GM18951 (cell line): ENCODE results near the gene PDGFC.
"Not testable (repeated sequence)": the region's sequence is repeated elsewhere in the genome, so short reads cannot be mapped to it uniquely, and the experiment has no call there.

Experiments
- POLR2A ChIP-seq: IDR thresholded peaks from 4 replicates; pipeline ENCODE4 v1.6.1; 2011; ENCODE audit warnings: mild to moderate bottlenecking; ENCODE audit not compliant: insufficient read length, insufficient read depth; ENCODE audit errors: extremely low read depth
- in situ Hi-C: fragments of 300-500 bp; cut with MboI; formaldehyde crosslinking; loops from one replicate; pipeline ENCODE4 v1.12.0; 2022; ENCODE audit warnings: low sequenced_read_pairs, mixed read lengths, inconsistent platforms; ENCODE audit not compliant: unreplicated experiment

The PDGFC gene

GRCh38 chr4:156894234-156894633, 77.4 kb downstream of the PDGFC start:
- in situ Hi-C loops, result no loop called here
- TF ChIP-seq POLR2A, result no peak

GRCh38 chr4:156892805-156893204, 78.8 kb downstream of the PDGFC start:
- no peak for TF ChIP-seq POLR2A

GRCh38 chr4:156889616-156890594, 81.7 kb downstream of the PDGFC start:
- TF ChIP-seq POLR2A, result no peak
- in situ Hi-C loops, result no loop called here

More at GRCh38 chr4:156892805-156893204, 78.8 kb downstream of the PDGFC start:
- in situ Hi-C loops, result no loop called here

GRCh38 chr4:156888762-156889161, 82.8 kb downstream of the PDGFC start:
- in situ Hi-C loops, result no loop called here
- TF ChIP-seq POLR2A, result no peak

GRCh38 chr4:156886481-156886880, 85.1 kb downstream of the PDGFC start:
- in situ Hi-C loops, result no loop called here
- TF ChIP-seq POLR2A, result no peak

- in situ Hi-C loops, result no loop called here
- no peak for TF ChIP-seq POLR2A
Observed at GRCh38 chr4:156885374-156885773, 86.2 kb downstream of the PDGFC start.

- no peak for TF ChIP-seq POLR2A
- in situ Hi-C loops, result no loop called here
Observed at GRCh38 chr4:156884183-156884582, 87.4 kb downstream of the PDGFC start.

GRCh38 chr4:156875704-156876103, 95.9 kb downstream of the PDGFC start:
- TF ChIP-seq POLR2A, result no peak

GRCh38 chr4:156875055-156875454, 96.5 kb downstream of the PDGFC start:
- no peak for TF ChIP-seq POLR2A
- in situ Hi-C loops, result no loop called here

More at GRCh38 chr4:156875704-156876103, 95.9 kb downstream of the PDGFC start:
- in situ Hi-C loops, result no loop called here

- in situ Hi-C loops, result no loop called here
- TF ChIP-seq POLR2A, result no peak
Observed at GRCh38 chr4:156873799-156874198, 97.8 kb downstream of the PDGFC start.

- TF ChIP-seq POLR2A, result no peak
- in situ Hi-C loops, result no loop called here
Observed at GRCh38 chr4:156870861-156871260, 100.7 kb downstream of the PDGFC start.

- no peak for TF ChIP-seq POLR2A
- in situ Hi-C loops, result no loop called here
Observed at GRCh38 chr4:156870131-156870530, 101.5 kb downstream of the PDGFC start.

GRCh38 chr4:156866088-156866487, 105.5 kb downstream of the PDGFC start:
- in situ Hi-C loops, result not testable (repeated sequence)

GRCh38 chr4:156865451-156865850, 106.1 kb downstream of the PDGFC start:
- no peak for TF ChIP-seq POLR2A
- in situ Hi-C loops, result no loop called here
